WTC11 (cell line): Measurements from ENCODE around the gene TTC39B. TPM values are rescaled to one million over a fixed set of nuclear protein-coding genes. Genes with fewer than 3 reads are reported as not detected.

Experiments used
- ATAC-seq: fragments of 200-7000 bp; cut with Tn5 transposase; 2 replicates; pipeline ENCODE4 v1.10.0; 2021; ENCODE audit warnings: mild to moderate bottlenecking, moderate library complexity
- CTCF ChIA-PET: fragments of 300-600 bp; sonication (Branson Sonifier 250); formaldehyde crosslinking; loops from one replicate; lab custom pipeline; 2021; ENCODE audit warnings: antibody characterized with exemption; lab: Charles Lee
- POLR2A ChIA-PET: fragments of 350-600 bp; sonication (Branson Sonifier 250); formaldehyde crosslinking; loops from one replicate; lab custom pipeline; 2021; ENCODE audit warnings: antibody characterized with exemption; lab: Charles Lee
- DNase-seq: peaks from one replicate; pipeline ENCODE4 v3.0.0; 2021; ENCODE audit warnings: low spot score
- H3K27ac Mint-ChIP-seq: 2 replicates; pipeline ENCODE4 v1.8.0; 2021; ENCODE audit warnings: mixed read lengths
- H3K27me3 Mint-ChIP-seq: 2 replicates; pipeline ENCODE4 v1.8.0; 2021; ENCODE audit warnings: low read depth, mild to moderate bottlenecking, moderate library complexity, mixed read lengths
- H3K36me3 Mint-ChIP-seq: 2 replicates; pipeline ENCODE4 v1.8.0; 2021; ENCODE audit warnings: mixed read lengths
- H3K4me1 Mint-ChIP-seq: 2 replicates; pipeline ENCODE4 v1.8.0; 2022; ENCODE audit warnings: mixed read lengths
- H3K4me3 Mint-ChIP-seq: 2 replicates; pipeline ENCODE4 v1.8.0; 2021; ENCODE audit warnings: mild to moderate bottlenecking, moderate library complexity, mixed read lengths
- H3K9me3 Mint-ChIP-seq: 2 replicates; pipeline ENCODE4 v1.8.0; 2021; ENCODE audit warnings: mixed read lengths
- ATF1 ChIP-seq: sonication (generic); formaldehyde crosslinking; IDR thresholded peaks from 2 replicates; pipeline ENCODE4 v1.8.1; 2023; ENCODE audit warnings: mild to moderate bottlenecking, moderate library complexity, missing genetic modification reagents
- ATF2 ChIP-seq: sonication (generic); formaldehyde crosslinking; IDR thresholded peaks from 2 replicates; pipeline ENCODE4 v1.8.1; 2022; ENCODE audit warnings: low read depth, missing genetic modification reagents, borderline replicate concordance
- CREB1 ChIP-seq: sonication (generic); formaldehyde crosslinking; IDR thresholded peaks from 2 replicates; pipeline ENCODE4 v1.8.0; 2023; ENCODE audit warnings: mild to moderate bottlenecking, missing genetic modification reagents
- CREM ChIP-seq: sonication (generic); formaldehyde crosslinking; IDR thresholded peaks from 2 replicates; pipeline ENCODE4 v1.8.1; 2022; ENCODE audit warnings: mild to moderate bottlenecking, missing genetic modification reagents, moderate library complexity
- ELF4 ChIP-seq: sonication (generic); formaldehyde crosslinking; IDR thresholded peaks from 2 replicates; pipeline ENCODE4 v1.8.1; 2022; ENCODE audit warnings: low read depth, mild to moderate bottlenecking, moderate library complexity, missing genetic modification reagents
- JAZF1 ChIP-seq: fragments of 250-450 bp; sonication (Bioruptor Pico); IDR thresholded peaks from 2 replicates; pipeline ENCODE4 v1.9.0; 2021; ENCODE audit warnings: moderate library complexity, mild to moderate bottlenecking, inconsistent platforms
- KAT7 ChIP-seq: sonication (generic); formaldehyde crosslinking; IDR thresholded peaks from 2 replicates; pipeline ENCODE4 v1.8.1; 2023; ENCODE audit warnings: missing genetic modification reagents, mild to moderate bottlenecking, borderline replicate concordance
- MYBL2 ChIP-seq: sonication (generic); formaldehyde crosslinking; IDR thresholded peaks from 2 replicates; pipeline ENCODE4 v1.8.1; 2023; ENCODE audit warnings: mild to moderate bottlenecking, moderate library complexity, missing genetic modification reagents
- NR1H2 ChIP-seq: sonication (generic); formaldehyde crosslinking; IDR thresholded peaks from 2 replicates; pipeline ENCODE4 v1.9.0; 2021; ENCODE audit warnings: mild to moderate bottlenecking, moderate library complexity, missing genetic modification reagents
- NR2C2 ChIP-seq: sonication (generic); formaldehyde crosslinking; IDR thresholded peaks from 2 replicates; pipeline ENCODE4 v1.8.0; 2022; ENCODE audit warnings: mild to moderate bottlenecking, missing genetic modification reagents
- OVOL2 ChIP-seq: fragments of 250-450 bp; sonication (Bioruptor Pico); IDR thresholded peaks from 2 replicates; pipeline ENCODE4 v1.9.0; 2021; ENCODE audit warnings: mild to moderate bottlenecking, borderline replicate concordance
- SP1 ChIP-seq: sonication (generic); formaldehyde crosslinking; conservative IDR thresholded peaks from 2 replicates; pipeline ENCODE4 v1.8.1; 2022; ENCODE audit warnings: missing genetic modification reagents
- ZNF121 ChIP-seq: sonication (generic); formaldehyde crosslinking; IDR thresholded peaks from 2 replicates; pipeline ENCODE4 v1.8.0; 2023; ENCODE audit warnings: missing genetic modification reagents
- ZNF423 ChIP-seq: fragments of 250-450 bp; sonication (Bioruptor Pico); IDR thresholded peaks from 2 replicates; pipeline ENCODE4 v2.1.2; 2022; ENCODE audit warnings: mild to moderate bottlenecking, moderate library complexity
- total RNA-seq: library from RNA; stranded (reverse); gene quantifications from 3 replicates; pipeline ENCODE4 v1.2.3, GENCODE V29; 2021
- TF ChIP-seq, protein P1 (sequence below): fragments of 200-600 bp; IDR thresholded peaks from 2 replicates; pipeline ENCODE4 v1.8.0; 2022; ENCODE audit warnings: antibody characterized with exemption
- TF ChIP-seq, protein P2 (sequence below): sonication (generic); formaldehyde crosslinking; IDR thresholded peaks from 2 replicates; pipeline ENCODE4 v1.8.1; 2023; ENCODE audit warnings: mild to moderate bottlenecking, missing genetic modification reagents
- TF ChIP-seq, protein P3 (sequence below): sonication (generic); formaldehyde crosslinking; IDR thresholded peaks from 2 replicates; pipeline ENCODE4 v1.8.1; 2023; ENCODE audit warnings: mild to moderate bottlenecking, missing genetic modification reagents, moderate library complexity
- TF ChIP-seq, protein P4 (sequence below): fragments of 250-450 bp; sonication (Bioruptor Pico); IDR thresholded peaks from 2 replicates; pipeline ENCODE4 v2.1.2; 2022; ENCODE audit warnings: mild to moderate bottlenecking, moderate library complexity
- TF ChIP-seq, protein P5 (sequence below): sonication (generic); formaldehyde crosslinking; IDR thresholded peaks from 2 replicates; pipeline ENCODE4 v1.8.0; 2022; ENCODE audit warnings: mild to moderate bottlenecking, missing genetic modification reagents
- TF ChIP-seq, protein P6 (sequence below): fragments of 250-450 bp; sonication (Bioruptor Pico); conservative IDR thresholded peaks from 2 replicates; pipeline ENCODE4 v1.9.0; 2021; ENCODE audit warnings: mild to moderate bottlenecking

The TTC39B gene
- total RNA-seq, 1 experiment from 2014 or later = 12.5 TPM

- TF ChIP-seq, protein P1, sequence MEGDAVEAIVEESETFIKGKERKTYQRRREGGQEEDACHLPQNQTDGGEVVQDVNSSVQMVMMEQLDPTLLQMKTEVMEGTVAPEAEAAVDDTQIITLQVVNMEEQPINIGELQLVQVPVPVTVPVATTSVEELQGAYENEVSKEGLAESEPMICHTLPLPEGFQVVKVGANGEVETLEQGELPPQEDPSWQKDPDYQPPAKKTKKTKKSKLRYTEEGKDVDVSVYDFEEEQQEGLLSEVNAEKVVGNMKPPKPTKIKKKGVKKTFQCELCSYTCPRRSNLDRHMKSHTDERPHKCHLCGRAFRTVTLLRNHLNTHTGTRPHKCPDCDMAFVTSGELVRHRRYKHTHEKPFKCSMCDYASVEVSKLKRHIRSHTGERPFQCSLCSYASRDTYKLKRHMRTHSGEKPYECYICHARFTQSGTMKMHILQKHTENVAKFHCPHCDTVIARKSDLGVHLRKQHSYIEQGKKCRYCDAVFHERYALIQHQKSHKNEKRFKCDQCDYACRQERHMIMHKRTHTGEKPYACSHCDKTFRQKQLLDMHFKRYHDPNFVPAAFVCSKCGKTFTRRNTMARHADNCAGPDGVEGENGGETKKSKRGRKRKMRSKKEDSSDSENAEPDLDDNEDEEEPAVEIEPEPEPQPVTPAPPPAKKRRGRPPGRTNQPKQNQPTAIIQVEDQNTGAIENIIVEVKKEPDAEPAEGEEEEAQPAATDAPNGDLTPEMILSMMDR = no peak
- TF ChIP-seq ATF1 (no peak), ATF2 (no peak), NR1H2 (CRISPR knock-in tag) (no peak)
- DNase-seq (no peak), ATAC-seq (no peak)
- Mint-ChIP-seq H3K9me3 (no peaks in the 10 kb centered on the region), H3K27ac (no peak overlapping the region), H3K27me3 (no peaks in the 10 kb centered on the region), H3K36me3 (no peaks in the 10 kb centered on the region), H3K4me3 (no peak overlapping the region), H3K4me1 (peaks cover 3% of the 10 kb centered on the region)
- ChIA-PET CTCF (interaction anchor here (0.6 to 4.1 kb wide), 2 partner anchors 11 to 136 kb away, joined by 4 to 19 read pairs; no protein-coding TSS in a partner anchor), POLR2A (no interaction called here)
Observed at GRCh38 chr9:15220658-15221318, 86.2 kb downstream of the TTC39B start.

DNA sequence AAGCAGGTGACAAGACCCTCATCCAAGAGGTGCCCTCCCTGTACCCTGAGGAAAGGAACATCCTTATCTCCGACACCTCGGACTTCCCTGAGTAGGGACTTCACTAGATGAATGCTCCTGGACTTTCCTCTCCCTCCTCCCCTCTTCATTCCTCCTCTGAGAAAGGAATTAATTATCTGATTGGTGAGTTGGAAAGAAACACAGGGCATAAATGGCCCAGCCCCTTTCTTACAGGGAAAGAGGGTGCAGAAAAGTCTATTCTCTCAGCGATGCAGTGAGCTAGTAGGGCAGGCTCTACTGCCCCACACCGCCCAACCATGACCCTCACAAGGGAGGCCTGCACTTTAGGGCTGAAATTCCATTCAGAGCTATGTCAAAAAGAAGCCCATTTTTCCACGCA lies 87.5 kb downstream of the TTC39B start:
- H3K4me1 Mint-ChIP-seq = peaks cover 6% of the 10 kb centered on the region
- ATAC-seq = no peak
- no peaks in the 10 kb centered on the region for H3K9me3 Mint-ChIP-seq
- H3K4me3 Mint-ChIP-seq = no peak overlapping the region
- H3K27ac Mint-ChIP-seq = no peak overlapping the region
- DNase-seq = no peak
- TF ChIP-seq, protein P2, sequence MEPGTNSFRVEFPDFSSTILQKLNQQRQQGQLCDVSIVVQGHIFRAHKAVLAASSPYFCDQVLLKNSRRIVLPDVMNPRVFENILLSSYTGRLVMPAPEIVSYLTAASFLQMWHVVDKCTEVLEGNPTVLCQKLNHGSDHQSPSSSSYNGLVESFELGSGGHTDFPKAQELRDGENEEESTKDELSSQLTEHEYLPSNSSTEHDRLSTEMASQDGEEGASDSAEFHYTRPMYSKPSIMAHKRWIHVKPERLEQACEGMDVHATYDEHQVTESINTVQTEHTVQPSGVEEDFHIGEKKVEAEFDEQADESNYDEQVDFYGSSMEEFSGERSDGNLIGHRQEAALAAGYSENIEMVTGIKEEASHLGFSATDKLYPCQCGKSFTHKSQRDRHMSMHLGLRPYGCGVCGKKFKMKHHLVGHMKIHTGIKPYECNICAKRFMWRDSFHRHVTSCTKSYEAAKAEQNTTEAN (CRISPR knock-in tag) = no peak
- H3K36me3 Mint-ChIP-seq = no peaks in the 10 kb centered on the region
- POLR2A ChIA-PET = no interaction called here
- CTCF ChIA-PET = interaction anchor here (4.1 kb wide), 1 partner anchor 12 kb away, joined by 19 read pairs; no protein-coding TSS in a partner anchor
- no peaks in the 10 kb centered on the region for H3K27me3 Mint-ChIP-seq

DNA sequence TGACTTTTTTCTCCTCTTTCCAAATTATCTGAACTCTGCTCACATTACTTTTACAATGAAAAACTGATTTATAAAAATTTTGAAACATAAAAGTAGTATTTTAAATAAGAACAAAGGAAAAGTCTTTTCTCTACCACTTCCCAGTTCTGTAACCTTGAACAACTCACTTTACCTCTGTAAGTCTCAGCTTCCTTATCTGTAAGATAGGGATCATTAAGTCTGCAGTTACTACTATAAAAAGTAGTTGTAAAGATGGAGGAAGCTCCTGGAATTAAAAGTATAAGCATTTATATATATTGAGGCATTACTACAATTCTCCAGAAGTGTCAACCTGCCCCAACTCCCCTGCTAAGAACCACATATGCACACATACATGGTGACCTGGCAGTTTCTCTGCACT lies 88.0 kb downstream of the TTC39B start:
- TF ChIP-seq SP1 (CRISPR knock-in tag) = no peak
- no peak for TF ChIP-seq OVOL2 (CRISPR knock-in tag)
- TF ChIP-seq, protein P3, sequence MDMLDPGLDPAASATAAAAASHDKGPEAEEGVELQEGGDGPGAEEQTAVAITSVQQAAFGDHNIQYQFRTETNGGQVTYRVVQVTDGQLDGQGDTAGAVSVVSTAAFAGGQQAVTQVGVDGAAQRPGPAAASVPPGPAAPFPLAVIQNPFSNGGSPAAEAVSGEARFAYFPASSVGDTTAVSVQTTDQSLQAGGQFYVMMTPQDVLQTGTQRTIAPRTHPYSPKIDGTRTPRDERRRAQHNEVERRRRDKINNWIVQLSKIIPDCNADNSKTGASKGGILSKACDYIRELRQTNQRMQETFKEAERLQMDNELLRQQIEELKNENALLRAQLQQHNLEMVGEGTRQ (CRISPR knock-in tag) = no peak
- TF ChIP-seq, protein P4, sequence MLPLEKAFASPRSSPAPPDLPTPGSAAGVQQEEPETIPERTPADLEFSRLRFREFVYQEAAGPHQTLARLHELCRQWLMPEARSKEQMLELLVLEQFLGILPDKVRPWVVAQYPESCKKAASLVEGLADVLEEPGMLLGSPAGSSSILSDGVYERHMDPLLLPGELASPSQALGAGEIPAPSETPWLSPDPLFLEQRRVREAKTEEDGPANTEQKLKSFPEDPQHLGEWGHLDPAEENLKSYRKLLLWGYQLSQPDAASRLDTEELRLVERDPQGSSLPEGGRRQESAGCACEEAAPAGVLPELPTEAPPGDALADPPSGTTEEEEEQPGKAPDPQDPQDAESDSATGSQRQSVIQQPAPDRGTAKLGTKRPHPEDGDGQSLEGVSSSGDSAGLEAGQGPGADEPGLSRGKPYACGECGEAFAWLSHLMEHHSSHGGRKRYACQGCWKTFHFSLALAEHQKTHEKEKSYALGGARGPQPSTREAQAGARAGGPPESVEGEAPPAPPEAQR (CRISPR knock-in tag) = no peak
- no peak for TF ChIP-seq ZNF423 (CRISPR knock-in tag)
- TF ChIP-seq CREM = no peak
- TF ChIP-seq, protein P5, sequence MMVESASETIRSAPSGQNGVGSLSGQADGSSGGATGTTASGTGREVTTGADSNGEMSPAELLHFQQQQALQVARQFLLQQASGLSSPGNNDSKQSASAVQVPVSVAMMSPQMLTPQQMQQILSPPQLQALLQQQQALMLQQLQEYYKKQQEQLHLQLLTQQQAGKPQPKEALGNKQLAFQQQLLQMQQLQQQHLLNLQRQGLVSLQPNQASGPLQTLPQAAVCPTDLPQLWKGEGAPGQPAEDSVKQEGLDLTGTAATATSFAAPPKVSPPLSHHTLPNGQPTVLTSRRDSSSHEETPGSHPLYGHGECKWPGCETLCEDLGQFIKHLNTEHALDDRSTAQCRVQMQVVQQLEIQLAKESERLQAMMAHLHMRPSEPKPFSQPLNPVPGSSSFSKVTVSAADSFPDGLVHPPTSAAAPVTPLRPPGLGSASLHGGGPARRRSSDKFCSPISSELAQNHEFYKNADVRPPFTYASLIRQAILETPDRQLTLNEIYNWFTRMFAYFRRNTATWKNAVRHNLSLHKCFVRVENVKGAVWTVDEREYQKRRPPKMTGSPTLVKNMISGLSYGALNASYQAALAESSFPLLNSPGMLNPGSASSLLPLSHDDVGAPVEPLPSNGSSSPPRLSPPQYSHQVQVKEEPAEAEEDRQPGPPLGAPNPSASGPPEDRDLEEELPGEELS (CRISPR knock-in tag) = no peak
- no peak for TF ChIP-seq CREB1 (CRISPR knock-in tag)
- no peak for TF ChIP-seq ELF4 (CRISPR knock-in tag)
- TF ChIP-seq, protein P6, sequence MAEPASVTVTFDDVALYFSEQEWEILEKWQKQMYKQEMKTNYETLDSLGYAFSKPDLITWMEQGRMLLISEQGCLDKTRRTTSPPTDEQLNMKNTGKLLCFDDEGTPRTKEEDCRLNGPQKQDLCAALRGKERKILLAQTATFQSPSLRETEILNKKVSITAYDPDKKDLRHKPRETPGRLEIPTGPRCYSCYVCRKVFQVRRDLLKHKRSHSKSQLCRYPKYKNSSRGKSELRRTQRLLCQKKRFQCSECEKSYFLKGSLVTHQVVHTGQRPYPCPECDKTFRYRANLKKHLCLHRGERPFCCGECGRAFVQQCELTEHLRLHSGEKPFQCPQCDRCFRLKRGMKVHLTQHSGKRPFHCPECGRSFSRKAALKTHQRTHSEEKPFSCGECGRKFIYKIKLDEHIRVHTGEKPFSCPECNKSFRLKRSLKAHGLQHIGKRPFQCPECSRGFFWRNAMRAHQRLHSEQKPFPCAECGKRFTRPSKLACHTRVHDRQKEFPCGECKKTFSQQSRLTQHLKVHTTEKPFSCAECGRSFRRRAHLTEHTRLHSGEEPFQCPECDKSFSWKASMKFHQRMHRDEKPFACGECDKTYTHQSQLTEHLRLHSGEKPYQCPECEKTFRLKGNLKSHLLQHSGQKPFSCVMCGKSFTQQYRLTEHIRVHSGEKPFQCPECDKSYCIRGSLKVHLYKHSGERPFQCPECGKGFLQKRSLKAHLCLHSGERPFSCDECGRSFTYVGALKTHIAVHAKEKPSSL = no peak
- TF ChIP-seq JAZF1 (CRISPR knock-in tag) = no peak
- no peak for TF ChIP-seq ZNF121 (CRISPR knock-in tag)
- no peak for TF ChIP-seq NR2C2 (CRISPR knock-in tag)
- no peak for TF ChIP-seq MYBL2 (CRISPR knock-in tag)
- no peak for TF ChIP-seq KAT7 (CRISPR knock-in tag)
- POLR2A ChIA-PET = no interaction called here
- no peaks in the 10 kb centered on the region for H3K27me3 Mint-ChIP-seq
- H3K4me3 Mint-ChIP-seq = no peak overlapping the region
- H3K4me1 Mint-ChIP-seq = peaks cover 12% of the 10 kb centered on the region
- CTCF ChIA-PET = interaction anchor here (4.1 kb wide), 1 partner anchor 13 kb away, joined by 19 read pairs; no protein-coding TSS in a partner anchor
- no peak for ATAC-seq
- H3K36me3 Mint-ChIP-seq = no peaks in the 10 kb centered on the region
- no peaks in the 10 kb centered on the region for H3K9me3 Mint-ChIP-seq
- DNase-seq = no peak
- no peak overlapping the region for H3K27ac Mint-ChIP-seq
